ENCODE data around the gene MED16. TPM values are rescaled to one million over a fixed set of nuclear protein-coding genes. Genes with fewer than 3 reads are reported as not detected.
"Not testable (repeated sequence)": the region's sequence is repeated elsewhere in the genome, so short reads cannot be mapped to it uniquely, and the experiment has no call there.

The MED16 gene
- polyA plus RNA-seq, 5 donors = 36.7 to 76.2 (median 51.0) TPM

- no peak for DNase-seq
These were observed 37.3 kb downstream of the MED16 start for GRCh38 chr19:855566-856120.

GRCh38 chr19:855142-855541, 37.8 kb downstream of the MED16 start:
- DNase-seq = no peak

- DNase-seq = no peak
These were observed 38.4 kb downstream of the MED16 start for GRCh38 chr19:854549-854948.

- not testable (repeated sequence) for DNase-seq
These were observed 39.3 kb downstream of the MED16 start for GRCh38 chr19:853614-854220.

- DNase-seq = no peak
These were observed 39.9 kb downstream of the MED16 start for GRCh38 chr19:853014-853585.

GRCh38 chr19:852136-853013, 40.6 kb downstream of the MED16 start, which contains the start of gene ELANE:
ELANE (plus strand) TSS chr19:852303; CDS start chr19:852329, 26 bp downstream.
- DNase-seq = no peak

- no peak for DNase-seq
These were observed 42.0 kb downstream of the MED16 start for GRCh38 chr19:850979-851335.

GRCh38 chr19:850221-850978, 42.6 kb downstream of the MED16 start:
- DNase-seq = peak; percentile 96 to 97

GRCh38 chr19:849195-849594, 43.8 kb downstream of the MED16 start:
- not testable (repeated sequence) for DNase-seq

GRCh38 chr19:848386-848921, 44.5 kb downstream of the MED16 start:
- DNase-seq = no peak

GRCh38 chr19:845707-846521, 47.1 kb downstream of the MED16 start:
- DNase-seq = no peak

- DNase-seq = no peak
These were observed 48.4 kb downstream of the MED16 start for GRCh38 chr19:844546-844971.

- no peak for DNase-seq
These were observed 49.0 kb downstream of the MED16 start for GRCh38 chr19:843836-844545.

GRCh38 chr19:843180-843835, 49.7 kb downstream of the MED16 start:
- no peak for DNase-seq

GRCh38 chr19:842802-843179, 50.2 kb downstream of the MED16 start:
- not testable (repeated sequence) for DNase-seq

- DNase-seq = no peak
These were observed 52.3 kb downstream of the MED16 start, which contains the start of gene PRTN3 for GRCh38 chr19:840519-841206. PRTN3 (plus strand) TSS chr19:840999; CDS start chr19:841009, 10 bp downstream.

GRCh38 chr19:835210-835810, 57.7 kb downstream of the MED16 start:
- peak; percentile 33 to 43 for DNase-seq

GRCh38 chr19:834216-834615, 58.8 kb downstream of the MED16 start:
- DNase-seq = no peak
